GM21381 (cell line): ENCODE measurements around the gene DGAT2.
"Not testable (repeated sequence)": the region's sequence is repeated elsewhere in the genome, so short reads cannot be mapped to it uniquely, and the experiment has no call there.

ENCODE experiments used
- ATAC-seq: cut with Tn5 transposase; IDR thresholded peaks from one replicate; pipeline ENCODE4 v1.9.1; 2021; ENCODE audit warnings: mild to moderate bottlenecking, moderate library complexity; ENCODE audit not compliant: unreplicated experiment

Gene DGAT2

DNA sequence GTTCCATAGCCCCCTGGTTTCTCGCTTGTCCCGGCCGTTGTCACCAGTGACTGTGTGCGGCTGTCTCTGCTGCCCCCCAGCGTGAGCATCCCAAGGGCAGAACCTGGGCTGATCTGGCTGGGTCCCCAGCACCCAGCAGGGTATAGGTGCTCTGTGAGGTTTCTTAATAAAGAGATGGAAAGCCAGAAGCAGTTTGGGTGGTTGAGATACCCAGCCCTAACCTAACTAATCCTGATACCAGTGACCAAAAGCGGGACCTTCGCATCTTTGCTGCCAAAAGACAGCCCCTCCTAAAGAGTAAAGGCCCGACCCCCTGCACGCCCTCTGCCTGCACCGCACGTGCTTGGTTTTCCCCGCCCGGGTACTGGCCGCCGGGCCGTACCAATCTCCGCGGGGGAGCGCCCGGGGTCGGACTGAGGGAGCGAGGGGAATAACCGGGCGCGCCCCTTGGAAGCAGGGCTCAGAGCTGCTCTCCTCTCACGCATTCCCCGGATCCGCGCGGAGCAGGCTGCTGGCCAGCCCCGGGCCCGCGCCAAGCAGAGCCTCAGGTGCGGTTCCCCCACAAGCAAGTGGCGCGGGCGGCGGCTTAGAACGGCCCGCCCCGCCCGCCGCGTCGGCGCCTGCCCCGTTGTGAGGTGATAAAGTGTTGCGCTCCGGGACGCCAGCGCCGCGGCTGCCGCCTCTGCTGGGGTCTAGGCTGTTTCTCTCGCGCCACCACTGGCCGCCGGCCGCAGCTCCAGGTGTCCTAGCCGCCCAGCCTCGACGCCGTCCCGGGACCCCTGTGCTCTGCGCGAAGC is at the start of gene DGAT2:
TSS of gene DGAT2 (plus strand) at position 667 of the 797 bp plus-strand sequence. CDS start 214 bp downstream, outside the sequence.
- peak; percentile 67 for ATAC-seq

GRCh38 chr11:75719340-75720239 is 49.0 kb upstream of the DGAT2 start:
- no peak for ATAC-seq

- no peak for ATAC-seq
Observed at GRCh38 chr11:75720639-75721038, 47.9 kb upstream of the DGAT2 start.

GRCh38 chr11:75721852-75722668 is 46.5 kb upstream of the DGAT2 start:
- no peak for ATAC-seq

DNA sequence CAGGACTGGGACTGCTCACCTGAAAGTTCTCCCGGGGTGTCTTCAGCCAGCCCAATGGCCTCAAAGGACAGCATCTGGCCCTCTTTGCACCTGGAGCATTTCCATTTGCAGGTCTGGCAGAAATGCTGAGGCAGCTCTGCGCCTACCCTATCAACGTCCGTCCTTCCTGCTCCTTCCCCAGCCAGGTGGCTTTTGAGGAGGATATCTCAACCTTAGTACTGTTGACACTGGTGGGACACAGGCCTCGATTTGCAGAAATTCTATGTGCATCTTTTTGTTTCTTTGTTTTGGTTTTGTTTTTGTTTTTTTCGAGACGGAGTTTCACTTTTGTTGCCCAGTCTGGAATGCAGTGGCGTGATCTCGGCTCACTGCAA is 45.9 kb upstream of the DGAT2 start:
- no peak for ATAC-seq

DNA sequence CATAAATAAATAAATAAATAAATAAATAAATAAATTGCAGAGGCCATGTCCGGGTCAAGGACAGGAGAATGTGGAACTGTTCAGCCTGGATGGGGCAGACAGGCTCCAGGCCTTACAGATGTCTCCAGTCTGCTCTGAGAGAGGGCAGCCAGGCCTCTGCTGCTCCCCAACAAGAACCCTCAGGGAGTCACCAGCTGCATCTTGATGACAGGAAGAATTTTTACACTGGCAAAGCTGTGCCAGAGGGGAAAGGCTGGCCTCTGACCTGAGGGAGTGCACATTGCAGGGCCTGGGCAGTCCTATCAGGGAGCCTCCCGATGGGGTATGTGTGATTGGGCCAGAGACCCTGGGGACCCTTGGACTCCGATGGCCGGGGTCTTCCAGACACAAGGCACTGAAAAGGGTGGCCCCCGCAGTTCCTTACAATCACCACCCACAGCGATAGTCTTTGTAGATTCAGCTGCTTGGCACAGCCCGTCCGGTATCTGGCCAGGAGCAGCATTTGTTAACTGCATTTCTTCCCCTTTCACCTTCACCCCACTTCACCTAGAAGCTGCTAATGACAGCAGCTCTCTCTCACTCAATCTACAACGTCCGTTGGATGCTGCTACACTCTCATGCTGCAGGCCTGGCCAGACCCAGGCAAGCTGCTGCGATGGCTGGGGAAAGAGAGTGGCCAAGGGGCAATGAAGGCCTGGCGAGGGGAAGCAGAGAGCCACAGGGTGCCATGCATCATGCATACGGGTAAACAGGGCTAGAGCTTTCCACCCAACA is 42.8 kb upstream of the DGAT2 start:
- ATAC-seq, result no peak

DNA sequence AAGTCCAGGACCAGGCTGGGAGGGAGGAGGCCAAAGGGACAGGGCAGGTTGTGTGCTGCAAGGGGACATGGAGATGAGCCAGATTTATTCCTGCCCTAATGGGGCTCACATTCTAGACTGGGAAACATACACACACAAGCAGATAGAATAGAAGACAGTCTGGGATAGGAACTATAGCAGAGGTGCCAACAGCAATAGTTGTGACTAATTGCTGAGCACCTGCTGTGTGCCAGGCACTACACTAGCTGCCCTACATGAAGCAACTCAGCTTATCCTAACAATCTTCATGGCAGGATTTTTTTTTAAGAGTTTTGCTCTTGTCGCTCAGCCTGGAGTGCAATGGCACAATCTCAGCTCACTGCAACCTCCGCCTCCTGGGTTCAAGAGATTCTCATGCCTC is 39.6 kb upstream of the DGAT2 start:
- no peak for ATAC-seq

GRCh38 chr11:75731095-75731494 is 37.5 kb upstream of the DGAT2 start:
- ATAC-seq, result no peak

DNA sequence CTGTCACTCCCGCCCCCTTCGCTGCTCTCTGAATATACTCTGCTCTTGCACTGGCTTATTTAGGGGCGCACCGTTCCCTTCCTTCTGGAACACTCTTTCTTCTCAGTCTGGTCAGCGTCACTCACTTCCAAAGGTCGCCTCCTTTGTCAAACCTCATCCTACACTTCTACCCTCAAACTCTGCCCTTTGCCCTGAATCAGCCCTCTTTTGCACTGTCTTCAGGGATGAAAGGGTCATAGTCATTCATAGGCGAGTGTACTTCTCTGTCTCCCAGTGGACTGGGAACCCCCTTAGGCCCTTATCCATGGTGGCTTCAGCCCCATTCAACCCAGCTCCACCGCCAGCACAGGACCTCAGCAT is 35.5 kb upstream of the DGAT2 start:
- ATAC-seq, result no peak

- ATAC-seq, result no peak
Observed at GRCh38 chr11:75733431-75734107, 35.0 kb upstream of the DGAT2 start.

GRCh38 chr11:75734491-75735180 is 33.9 kb upstream of the DGAT2 start:
- no peak for ATAC-seq

DNA sequence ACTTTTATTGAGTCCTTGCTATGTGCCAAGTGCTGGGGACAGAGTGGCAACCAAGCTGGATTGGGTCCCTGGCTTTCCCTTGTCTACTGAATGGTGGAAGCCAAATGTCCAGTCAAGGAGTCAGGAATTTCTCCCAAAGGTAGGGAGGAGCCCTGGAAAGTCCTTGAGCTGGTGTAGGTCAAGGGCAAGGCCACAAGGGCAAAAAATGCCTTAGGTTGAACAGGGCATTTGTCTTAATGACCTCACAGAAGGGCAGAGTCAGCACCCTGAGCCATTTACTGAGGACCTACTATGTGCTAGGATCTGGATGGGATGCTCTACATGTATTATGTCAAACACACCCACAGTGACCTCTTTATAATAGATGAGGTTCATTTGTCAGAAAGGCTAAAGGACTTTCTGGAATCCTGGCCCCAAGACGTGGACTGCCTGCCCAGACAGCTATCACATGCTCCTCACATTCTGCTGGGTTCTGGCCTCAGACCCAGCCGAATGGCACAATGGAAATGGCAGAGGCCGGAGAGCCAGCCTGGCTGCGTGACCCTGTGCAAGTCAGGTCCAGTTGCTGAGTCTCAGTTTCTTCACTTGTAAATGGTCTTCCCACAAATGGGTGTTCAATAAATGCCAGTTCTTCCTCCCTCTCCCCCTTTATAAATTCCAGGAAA is 33.3 kb upstream of the DGAT2 start:
- no peak for ATAC-seq

- no peak for ATAC-seq
Observed at GRCh38 chr11:75737314-75737713, 31.3 kb upstream of the DGAT2 start.

DNA sequence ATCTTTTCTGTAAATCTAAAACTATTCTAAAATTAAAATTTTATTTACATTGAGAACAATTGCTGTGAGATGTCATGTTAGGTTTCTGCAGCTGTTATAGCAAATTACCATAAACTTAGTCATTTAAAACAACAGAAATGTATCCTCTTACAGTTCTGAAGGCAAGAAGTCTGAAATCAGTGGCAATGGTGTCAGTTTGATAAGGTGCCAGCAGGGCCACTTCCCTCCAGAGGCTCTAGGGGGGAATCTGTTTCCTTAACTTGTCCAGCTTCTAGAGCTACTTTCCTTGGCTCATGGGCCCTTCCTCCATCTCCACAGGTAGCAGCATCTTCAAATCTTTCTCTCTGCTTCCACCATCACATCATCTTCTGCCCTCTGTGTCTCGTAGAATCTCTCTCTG is 27.9 kb upstream of the DGAT2 start:
- no peak for ATAC-seq

- ATAC-seq, result not testable (repeated sequence)
Observed at GRCh38 chr11:75743159-75743558, 25.4 kb upstream of the DGAT2 start.

- no peak for ATAC-seq
Observed at GRCh38 chr11:75743711-75744563, 24.6 kb upstream of the DGAT2 start.

GRCh38 chr11:75745807-75746206 is 22.8 kb upstream of the DGAT2 start:
- ATAC-seq, result no peak

- ATAC-seq, result not testable (repeated sequence)
Observed at GRCh38 chr11:75748729-75749273, 19.8 kb upstream of the DGAT2 start.
